DOHH2 (cell line): Measurements from ENCODE around the gene PDE8B.

Experiments used
- EZH2phosphoT487 ChIP-seq: fragments of 200-600 bp; sonication (generic); IDR thresholded peaks from 2 replicates; pipeline ENCODE4 v1.6.1; 2017; ENCODE audit warnings: borderline replicate concordance, mild to moderate bottlenecking, antibody characterized with exemption, low read length, moderate library complexity, mixed read lengths
- TF ChIP-seq, protein P1 (sequence below): fragments of 200-600 bp; sonication (generic); IDR thresholded peaks from one replicate; pipeline ENCODE4 v1.5.1; 2014; ENCODE audit warnings: antibody characterized with exemption, mild to moderate bottlenecking, low read depth, low read length; ENCODE audit not compliant: poor library complexity, severe bottlenecking

DNA sequence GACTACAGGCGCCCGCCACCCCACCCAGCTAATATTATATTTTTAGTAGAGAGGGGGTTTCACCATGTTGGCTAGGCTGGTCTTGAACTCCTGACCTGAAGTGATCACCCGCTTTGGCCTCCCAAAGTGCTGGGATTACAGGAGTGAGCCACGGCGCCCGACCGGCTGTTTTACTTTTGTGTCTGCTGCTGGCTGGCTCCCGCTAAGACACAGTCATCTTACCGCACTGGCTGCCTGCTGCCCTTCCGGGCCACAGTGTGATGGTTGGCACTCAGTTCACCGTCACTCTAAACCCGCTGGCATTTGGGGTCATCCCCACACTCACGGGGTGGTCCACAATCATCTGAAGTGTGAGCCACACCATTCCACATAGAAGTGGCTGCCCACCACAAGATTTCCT, 188.0 kb downstream of the PDE8B start:
- TF ChIP-seq, protein P1, sequence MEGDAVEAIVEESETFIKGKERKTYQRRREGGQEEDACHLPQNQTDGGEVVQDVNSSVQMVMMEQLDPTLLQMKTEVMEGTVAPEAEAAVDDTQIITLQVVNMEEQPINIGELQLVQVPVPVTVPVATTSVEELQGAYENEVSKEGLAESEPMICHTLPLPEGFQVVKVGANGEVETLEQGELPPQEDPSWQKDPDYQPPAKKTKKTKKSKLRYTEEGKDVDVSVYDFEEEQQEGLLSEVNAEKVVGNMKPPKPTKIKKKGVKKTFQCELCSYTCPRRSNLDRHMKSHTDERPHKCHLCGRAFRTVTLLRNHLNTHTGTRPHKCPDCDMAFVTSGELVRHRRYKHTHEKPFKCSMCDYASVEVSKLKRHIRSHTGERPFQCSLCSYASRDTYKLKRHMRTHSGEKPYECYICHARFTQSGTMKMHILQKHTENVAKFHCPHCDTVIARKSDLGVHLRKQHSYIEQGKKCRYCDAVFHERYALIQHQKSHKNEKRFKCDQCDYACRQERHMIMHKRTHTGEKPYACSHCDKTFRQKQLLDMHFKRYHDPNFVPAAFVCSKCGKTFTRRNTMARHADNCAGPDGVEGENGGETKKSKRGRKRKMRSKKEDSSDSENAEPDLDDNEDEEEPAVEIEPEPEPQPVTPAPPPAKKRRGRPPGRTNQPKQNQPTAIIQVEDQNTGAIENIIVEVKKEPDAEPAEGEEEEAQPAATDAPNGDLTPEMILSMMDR = no peak
- no peak for TF ChIP-seq EZH2phosphoT487
